ENCODE data around the gene BDKRB2.

GRCh38 chr14:96160076-96160912, 44.3 kb upstream of the BDKRB2 start:
- TF ChIP-seq CTCF (IDR thresholded peaks at IDR 0.05; ENCODE audit: borderline replicate concordance, extremely low read depth, low read length, poor library complexity, severe bottlenecking) (no peak), EZH2 (IDR thresholded peaks at IDR 0.05; ENCODE audit: borderline replicate concordance, low read depth, low read length, severe bottlenecking) (no peak)
